CD1c-positive myeloid dendritic cell (primary cell): ENCODE data around the gene THBS4.

Experiments used
- DNase-seq: peaks from one replicate; pipeline ENCODE4 v3.0.0-alpha.2; 2016; ENCODE audit errors: extremely low spot score

The THBS4 gene

DNA sequence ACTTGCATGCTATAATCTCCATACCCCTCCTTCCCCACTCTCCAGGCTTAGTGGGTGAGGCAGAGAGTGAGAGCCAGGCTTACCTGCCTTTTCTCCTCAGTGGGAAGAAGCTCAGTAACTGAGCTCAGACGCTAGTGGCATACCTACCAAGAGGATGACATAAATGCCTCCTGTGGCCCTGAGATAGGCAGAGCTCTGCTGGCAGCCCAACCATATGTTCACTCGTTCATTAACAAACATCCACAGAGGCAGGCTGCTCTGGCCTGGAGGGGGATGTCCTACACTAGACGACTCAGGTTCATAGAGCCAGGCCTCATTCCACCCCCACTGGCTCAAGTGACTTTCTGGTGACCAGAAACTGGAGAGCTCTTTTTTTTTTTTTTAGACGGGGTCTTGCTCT is 81.3 kb downstream of the THBS4 start:
- DNase-seq = no peak

DNA sequence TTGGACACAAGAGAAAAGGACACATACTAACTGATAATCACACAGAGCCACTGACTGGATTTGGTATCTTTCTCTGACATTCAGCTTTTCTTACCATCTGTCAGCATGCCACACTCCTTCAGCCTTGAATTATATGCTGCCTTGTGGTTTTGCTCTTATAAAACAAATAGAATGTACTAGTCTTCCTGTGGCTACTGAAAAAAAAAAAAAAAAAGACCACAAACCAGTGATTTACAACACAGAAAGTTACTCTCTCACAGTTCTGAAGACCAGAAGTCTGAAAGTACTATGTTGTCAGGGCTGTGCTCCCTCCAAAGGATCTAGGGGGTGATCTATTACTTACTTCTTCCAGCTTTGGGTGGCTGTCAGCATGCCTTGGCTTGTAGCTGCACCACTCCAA is 82.3 kb downstream of the THBS4 start:
- no peak for DNase-seq

DNA sequence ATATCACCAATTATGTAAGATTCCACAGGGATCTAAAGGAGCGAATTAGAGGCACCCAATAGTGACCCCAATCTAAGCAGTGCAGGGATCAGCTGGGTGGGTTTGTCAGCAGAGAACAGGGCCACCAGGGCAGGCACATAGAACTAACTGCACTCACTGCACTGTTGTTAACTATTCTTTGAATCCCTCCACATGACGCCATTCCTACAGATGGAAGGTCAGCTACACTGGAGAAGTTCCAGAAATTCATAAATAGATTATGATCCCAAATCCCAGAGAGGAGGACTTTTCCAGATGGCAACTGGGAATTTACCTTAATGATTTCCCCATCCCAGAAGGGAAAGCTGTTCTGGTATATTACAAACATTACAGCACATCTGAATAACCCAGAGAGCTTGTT is 84.2 kb downstream of the THBS4 start:
- no peak for DNase-seq

DNA sequence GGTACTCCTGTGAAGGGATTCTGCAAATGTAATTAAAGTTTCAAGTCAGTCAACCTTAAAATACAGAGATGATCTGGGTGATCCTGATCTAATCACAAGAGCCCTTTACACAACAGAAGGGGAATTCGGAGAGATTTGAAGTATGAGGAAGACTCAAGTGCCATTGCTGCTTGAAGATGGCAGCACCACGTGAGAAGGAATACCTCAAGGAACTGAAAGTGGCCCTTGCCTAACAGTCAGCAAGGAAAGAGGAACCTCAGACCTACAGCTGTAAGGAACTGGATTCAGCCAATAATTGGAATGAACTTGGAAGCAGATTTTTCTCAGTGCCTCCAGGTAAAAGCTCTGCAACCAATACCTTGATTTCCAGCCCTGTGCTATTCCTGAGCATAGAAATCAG is 87.4 kb downstream of the THBS4 start:
- peak; percentile 94 for DNase-seq

DNA sequence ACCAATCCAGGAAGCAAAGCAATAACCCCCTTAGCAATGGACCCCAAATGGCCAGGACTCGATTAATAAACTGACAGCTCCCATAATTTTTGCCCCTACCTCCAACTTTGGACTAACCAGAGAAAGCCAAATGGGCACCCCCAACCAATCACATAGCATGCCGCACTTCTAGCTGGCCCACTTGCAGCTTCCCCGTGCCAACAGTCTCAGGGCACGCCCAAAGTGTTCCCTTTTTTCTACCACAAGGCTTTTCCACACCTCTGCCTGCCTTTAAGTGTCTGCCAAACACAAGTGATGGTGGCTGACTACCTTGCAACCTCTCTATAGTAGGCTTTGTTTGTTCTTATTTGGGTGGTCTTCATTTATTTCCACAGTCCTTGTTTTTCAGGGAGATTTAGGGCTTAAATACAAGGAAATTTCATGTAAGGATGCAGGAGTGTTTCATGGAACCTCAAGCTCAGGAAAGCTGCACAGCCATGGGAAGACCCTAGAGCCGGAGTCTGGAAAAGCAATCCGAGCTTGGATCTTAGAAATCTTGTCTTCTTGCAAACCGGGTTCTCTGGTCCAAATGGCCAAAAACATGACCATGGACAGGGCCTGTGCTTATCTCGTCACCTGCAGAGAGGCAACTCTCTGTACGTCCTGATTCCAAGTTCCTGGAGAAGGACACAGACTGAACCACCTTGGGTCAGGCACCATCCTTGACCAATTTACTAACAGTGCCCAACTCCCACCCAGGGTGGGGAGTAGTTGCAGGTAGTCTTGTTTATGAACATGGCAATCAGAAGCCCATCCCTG is 89.2 kb downstream of the THBS4 start:
- peak; percentile 51 for DNase-seq

DNA sequence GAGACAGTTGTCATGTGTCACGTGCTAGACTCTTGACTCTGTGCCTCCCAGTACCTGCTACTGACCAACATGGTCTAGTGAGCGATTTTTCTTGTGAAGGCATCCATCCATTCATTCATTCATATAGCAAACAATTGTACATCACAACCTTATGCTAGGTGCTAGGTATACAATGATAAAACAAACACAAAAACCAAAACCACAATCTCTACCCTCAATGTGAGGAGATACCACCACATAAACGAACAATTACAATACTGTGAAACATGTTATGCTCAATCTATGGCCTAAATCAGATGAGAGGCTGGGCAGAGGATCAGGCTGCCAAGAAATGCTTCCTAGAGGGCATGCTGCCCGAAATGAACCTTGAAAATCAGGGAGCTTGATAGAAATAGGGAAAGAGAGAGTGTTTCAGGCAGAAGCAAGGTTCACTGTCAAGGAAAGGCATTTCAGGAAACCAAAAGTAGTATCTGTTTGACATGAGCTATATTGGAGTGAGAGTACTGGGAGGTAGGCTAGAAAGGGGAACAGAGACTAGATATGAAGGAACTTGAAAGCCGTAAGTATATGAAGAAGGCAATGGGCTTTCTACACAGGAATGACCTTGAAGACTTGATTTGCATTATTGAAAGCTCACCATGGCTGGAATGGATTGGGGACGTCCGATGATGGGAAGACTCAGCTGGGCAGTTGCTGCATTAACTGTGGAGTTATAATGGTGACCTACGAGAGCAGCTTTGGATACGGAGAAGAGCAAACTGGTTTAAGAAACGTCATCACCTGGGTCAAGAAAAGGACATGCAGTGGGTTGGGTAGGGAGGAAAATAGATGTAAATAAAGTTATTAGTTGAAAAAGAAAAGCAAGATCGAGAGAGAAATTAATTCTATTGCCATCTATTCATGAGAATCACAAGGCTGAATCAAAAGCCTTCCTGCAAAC is 90.1 kb downstream of the THBS4 start:
- DNase-seq = peak; percentile 87

DNA sequence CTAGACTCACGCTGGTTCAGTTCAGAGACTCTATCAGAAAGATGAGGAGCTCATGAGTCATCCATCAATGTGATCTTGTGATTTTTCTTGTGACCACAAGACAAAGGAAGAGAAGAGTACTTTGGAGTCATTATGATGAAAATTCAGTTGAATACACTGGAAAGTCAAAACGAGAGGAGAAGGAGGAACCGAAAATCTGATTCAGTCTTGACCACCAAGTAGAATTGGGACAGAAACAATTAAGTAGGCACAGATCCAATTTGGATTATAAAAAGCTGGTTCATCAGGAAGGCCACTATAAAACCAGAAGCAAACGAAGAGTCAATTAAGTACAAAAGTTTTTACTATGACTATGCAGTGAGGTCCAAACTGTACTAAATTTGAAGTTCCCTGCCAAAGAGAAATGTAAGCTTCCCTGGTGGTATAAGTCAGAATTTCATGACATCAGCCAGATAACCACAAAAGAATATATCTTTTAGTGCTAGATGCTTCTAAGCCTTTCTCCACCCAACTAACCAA is 90.9 kb downstream of the THBS4 start:
- DNase-seq = peak; percentile 98

DNA sequence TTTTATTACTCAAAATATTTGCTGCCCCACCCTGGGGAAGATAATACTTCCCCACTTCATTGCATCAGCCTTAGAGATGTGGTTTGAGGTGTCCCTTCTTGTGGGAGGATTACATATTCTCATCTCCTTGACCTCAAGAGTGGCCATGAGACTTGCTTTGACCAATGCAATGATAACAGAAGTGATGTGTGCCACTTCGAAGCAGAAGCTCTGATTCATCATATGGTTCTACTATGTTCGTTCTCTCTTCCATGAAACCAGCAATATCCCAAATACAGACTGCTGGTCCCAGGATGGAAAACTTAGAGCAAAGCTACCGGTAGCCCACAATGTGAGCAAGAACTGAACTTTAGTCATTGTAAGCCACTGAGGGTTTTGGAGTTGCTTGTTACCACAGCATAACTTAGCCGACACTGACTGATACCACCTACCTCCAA is 92.0 kb downstream of the THBS4 start:
- DNase-seq = peak; percentile 94

DNA sequence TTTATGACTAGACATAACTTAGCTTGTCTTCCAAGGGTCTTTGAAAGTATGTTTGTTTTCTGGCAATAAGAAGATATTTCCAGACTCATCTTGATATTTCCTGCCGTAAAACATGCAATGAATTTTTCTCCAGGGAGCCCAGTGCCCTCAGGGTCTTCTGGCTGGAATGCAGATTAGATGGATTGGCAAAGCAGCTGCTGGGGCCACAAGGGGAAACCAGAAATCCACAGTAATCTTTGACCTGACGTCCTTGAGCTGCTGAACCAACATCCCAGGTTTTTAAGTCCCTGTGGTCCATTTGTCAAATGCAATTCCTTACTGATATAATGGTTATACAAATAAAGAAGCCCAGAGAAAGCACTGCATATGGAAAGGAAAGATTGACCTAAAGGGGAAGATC is 93.0 kb downstream of the THBS4 start:
- DNase-seq = no peak

DNA sequence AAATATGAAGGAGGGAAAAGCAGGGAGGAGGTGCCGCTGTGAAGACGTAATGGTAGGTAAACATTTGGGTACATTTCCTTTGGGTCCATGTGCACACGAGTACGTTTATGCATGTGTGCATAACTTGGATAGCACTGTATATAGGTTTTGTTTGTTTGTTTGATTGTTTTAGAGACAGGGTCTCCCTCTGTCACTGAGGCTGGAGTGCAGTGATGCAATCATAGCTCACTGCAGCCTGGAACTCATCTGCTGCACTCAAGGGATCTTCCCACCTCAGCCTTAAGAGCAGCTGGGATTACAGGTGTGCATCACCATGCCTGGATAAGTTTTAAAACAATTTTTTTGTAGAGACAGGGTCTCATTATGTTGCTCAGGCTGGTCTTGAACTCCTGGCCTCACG is 94.0 kb downstream of the THBS4 start:
- no peak for DNase-seq
